ENCODE measurements around the gene TRAF2. TPM values are rescaled to one million over a fixed set of nuclear protein-coding genes. Genes with fewer than 3 reads are reported as not detected.

The TRAF2 gene
- total and polyA plus RNA-seq, 2 of the 8 experiments (the other 6 are each of a cell fraction or from before 2014, with no cell fraction given) = 26.9 to 50.2 TPM

GRCh38 chr9:136942112-136942880, 56.0 kb downstream of the TRAF2 start:
- Histone ChIP-seq H3K27me3 (replicated peaks in 1 of 4; ENCODE audit: control insufficient read depth in 3 of 4, extremely low read depth in 1 of 4, insufficient read depth in 3 of 4, low read length in 3 of 4) (no peaks in the 10 kb centered on the region), H2BK12ac (ENCODE audit: low read depth, low read length) (no peak overlapping the region), H2AFZ (ENCODE audit: low read length) (no peak overlapping the region), H2BK120ac (replicated peaks; ENCODE audit: low read depth, low read length) (no peak overlapping the region), H3K4me3 (ENCODE audit: extremely low read depth in 1 of 4, insufficient read depth in 2 of 4, low read depth in 3 of 4, low read length in 4 of 4) (no peak overlapping the region), H3K9me3 (ENCODE audit: insufficient read depth in 2 of 2, low read depth in 1 of 2, low read length in 1 of 2) (no peaks in the 10 kb centered on the region), H3K23me2 (ENCODE audit: low read depth, low read length) (peaks cover 5% of the 10 kb centered on the region; the same call in 1 of the 2 replicates), H3K4me2 (ENCODE audit: insufficient read depth in 1 of 2, low read depth in 2 of 2, low read length in 2 of 2) (no peak overlapping the region; a peak in 1 of 4 replicates), H3K36me3 (ENCODE audit: control insufficient read depth in 2 of 4, insufficient read depth in 4 of 4, low read length in 3 of 4) (peaks cover 12 to 34% (median 16%) of the 10 kb centered on the region in 4 experiments; a peak in 7 of 8 replicates), H3K14ac (ENCODE audit: insufficient read length) (no peak overlapping the region), H3K9ac (replicated peaks in 1 of 4; ENCODE audit: extremely low read depth in 1 of 4, low read depth in 3 of 4, low read length in 3 of 4) (no peak overlapping the region), H3K4me1 (replicated peaks in 1 of 4; ENCODE audit: control insufficient read depth in 3 of 4, insufficient read depth in 4 of 4, low read length in 3 of 4) (peaks cover 0 to 11% (median 7%) of the 10 kb centered on the region in 4 experiments; a peak in 5 of 7 replicates), H2BK5ac (ENCODE audit: low read depth, low read length) (no peak overlapping the region), H2AK5ac (ENCODE audit: low read depth, low read length) (no peak overlapping the region), H3K79me2 (ENCODE audit: control insufficient read depth in 1 of 2, insufficient read depth in 2 of 2, low read length in 2 of 2) (peaks cover 0 to 3% of the 10 kb centered on the region in 2 experiments; a peak in 1 of 4 replicates), H3K18ac (ENCODE audit: extremely low read depth, low read length) (no peak overlapping the region), H4K5ac (ENCODE audit: insufficient read length, low read depth, low read length) (no peak overlapping the region), H2BK20ac (ENCODE audit: low read length) (no peak overlapping the region), H3K4ac (replicated peaks; ENCODE audit: insufficient read length, low read depth, low read length) (no peak overlapping the region), H2BK15ac (ENCODE audit: low read length) (no peak overlapping the region), H3K23ac (ENCODE audit: insufficient read length) (no peak overlapping the region), H4K8ac (ENCODE audit: extremely low read depth, insufficient read depth, low read length) (no peak overlapping the region; the same call in 1 of the 2 replicates), H3K56ac (replicated peaks; ENCODE audit: insufficient read length, low read depth, low read length) (no peak overlapping the region), H4K20me1 (replicated peaks in 1 of 2; ENCODE audit: control insufficient read depth in 1 of 2, insufficient read depth in 2 of 2, low read length in 2 of 2) (peaks cover 7 to 32% of the 10 kb centered on the region in 2 experiments), H3K27ac (ENCODE audit: low read depth, low read length) (no peak overlapping the region), H4K91ac (replicated peaks; ENCODE audit: insufficient read length, low read length) (no peak overlapping the region), H3K79me1 (ENCODE audit: low read depth, low read length) (no peaks in the 10 kb centered on the region; the same call in 1 of the 2 replicates)
- no peak for TF ChIP-seq EZH2 (IDR thresholded peaks at IDR 0.05; ENCODE audit: low read depth, low read length, severe bottlenecking)
- TF ChIP-seq FOSL1 (IDR thresholded peaks at IDR 0.05; ENCODE audit: insufficient read depth, low read depth, low read length) = no peak
- TF ChIP-seq HDAC2 (IDR thresholded peaks at IDR 0.05; ENCODE audit: borderline replicate concordance in 1 of 2, low read depth in 2 of 2, low read length in 2 of 2) = no peak
- TF ChIP-seq ATF2 (IDR thresholded peaks at IDR 0.05; ENCODE audit: low read length) = no peak
- no peak for TF ChIP-seq POLR2A (IDR thresholded peaks at IDR 0.05; ENCODE audit: control extremely low read depth in 1 of 2, low read depth in 2 of 2, low read length in 2 of 2)
- no peak for TF ChIP-seq PHF8 (conservative IDR thresholded peaks at IDR 0.05; ENCODE audit: low read depth, low read length)
- no peak for TF ChIP-seq CHD2 (IDR thresholded peaks at IDR 0.05; ENCODE audit: low read length)
- no peak for TF ChIP-seq ASH2L (IDR thresholded peaks at IDR 0.05; ENCODE audit: low read length)
- TF ChIP-seq NANOG (IDR thresholded peaks at IDR 0.05; ENCODE audit: insufficient read depth, low read depth, low read length, poor library complexity, severe bottlenecking) = no peak
- no peak for TF ChIP-seq SP4 (IDR thresholded peaks at IDR 0.05; ENCODE audit: low read length)
- 93% methylated on average over 54 of the region's 60 CpGs; no CpG with 5 or more reads in 1 of the 2 experiments for WGBS, 2 experiments (ENCODE audit: extremely low coverage in 1 of 2, insufficient coverage in 1 of 2, insufficient read length in 1 of 2, insufficient replicate concordance in 2 of 2, low coverage in 1 of 2, low lambda C conversion rate in 2 of 2, missing lambda C conversion rate in 1 of 2)
- no peak for DNase-seq (ENCODE audit: low read depth in 1 of 2, low spot score in 2 of 2)
- CTCF ChIA-PET (ENCODE audit: partially characterized antibody) = interaction anchor here (1.2 to 2.1 kb wide), 2 partner anchors 46 to 126 kb away, joined by 3 to 5 read pairs; no protein-coding TSS in a partner anchor
- FAIRE-seq = no peak
- POLR2A ChIA-PET (ENCODE audit: partially characterized antibody) = interaction anchor here (0.7 to 1.0 kb wide), 3 partner anchors 12 to 83 kb away, joined by 3 to 4 read pairs (median 3); no protein-coding TSS in a partner anchor

Data from H1 (cell line).